Stimulated activated CD4-positive, alpha-beta T cell treated with anti-CD3 and anti-CD28 coated beads, TNF-alpha, amount 100 ng/mL, for 1 hour (primary cell): ENCODE measurements around the gene GALNT13.

ENCODE experiments used
- DNase-seq, 3 donors: peaks; one replicate each; pipeline ENCODE4 v3.0.0-alpha.2; 2020; ENCODE audit warnings: low read depth in 3 of 3, low spot score in 1 of 3

GALNT13 gene

DNA sequence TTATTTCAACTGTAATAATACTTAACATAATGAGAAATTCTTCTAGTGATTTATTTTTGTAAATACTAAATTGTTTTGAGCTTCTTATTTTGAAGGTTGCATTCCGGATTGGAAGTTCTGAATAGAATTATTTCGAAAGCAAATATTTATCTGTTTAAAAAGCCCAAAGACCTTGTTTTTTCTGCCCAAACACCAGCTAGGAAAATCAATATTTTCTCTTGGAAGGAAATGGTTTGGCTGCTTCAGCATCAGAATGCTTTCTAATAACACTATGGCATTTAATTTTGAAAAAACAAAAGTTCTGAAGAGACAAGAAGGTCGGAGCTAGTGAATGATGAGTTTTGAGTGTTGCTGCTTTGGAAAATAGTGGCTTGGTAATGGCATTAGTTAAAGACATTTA, 522.9 kb downstream of the GALNT13 start:
- DNase-seq = no peak

DNA sequence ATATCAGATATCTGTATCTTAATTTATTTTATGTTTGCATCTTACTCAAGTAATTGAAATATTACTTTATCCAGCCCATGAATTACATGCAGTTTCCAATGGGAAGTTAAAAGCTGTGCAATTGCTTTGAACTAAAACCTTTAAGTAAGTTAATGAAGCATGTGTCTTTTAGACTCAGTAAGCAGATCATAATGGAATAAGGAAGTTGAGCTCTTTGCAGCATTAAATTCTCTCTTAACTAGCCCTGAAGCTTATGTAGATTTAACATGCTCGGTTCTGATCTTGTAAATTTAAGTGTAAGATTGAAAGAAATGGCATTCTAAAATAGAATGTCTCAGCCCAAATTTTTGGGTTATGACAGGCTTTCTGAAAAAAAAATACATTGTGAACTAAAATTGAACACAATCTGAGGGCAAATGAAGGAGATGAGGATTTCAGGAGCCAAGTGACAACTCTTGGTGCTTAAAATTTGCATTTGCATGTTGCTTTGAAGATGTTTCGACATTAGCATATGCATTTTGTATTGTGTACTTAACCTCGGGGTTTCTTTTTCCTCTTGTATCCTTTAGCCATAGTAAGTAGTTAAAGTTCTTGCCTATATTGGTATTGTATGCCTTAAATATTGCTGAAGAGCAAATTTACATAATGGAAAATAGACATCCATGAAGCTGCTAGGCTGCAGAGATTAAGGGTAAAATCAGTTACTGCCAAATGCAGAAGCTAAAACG, 529.0 kb downstream of the GALNT13 start:
- DNase-seq = no peak

DNA sequence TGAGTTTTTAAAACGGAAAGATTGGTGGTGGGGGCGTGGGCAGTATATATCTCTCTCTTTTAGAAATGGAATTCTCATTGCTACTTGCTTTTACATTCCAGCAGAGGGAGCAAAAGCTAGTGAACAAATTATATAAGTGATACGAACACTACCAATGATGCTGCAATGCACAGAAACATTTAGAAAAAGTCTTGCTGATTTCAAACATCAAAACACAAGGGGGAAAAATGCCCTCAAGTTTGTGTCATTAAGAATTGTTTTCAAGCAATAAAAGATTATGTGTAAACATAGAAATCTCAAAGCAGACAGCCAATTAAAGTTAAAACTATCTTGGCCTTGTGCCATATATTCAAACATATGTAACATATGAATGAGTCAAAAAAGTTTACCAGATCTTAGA, 530.5 kb downstream of the GALNT13 start:
- no peak for DNase-seq

DNA sequence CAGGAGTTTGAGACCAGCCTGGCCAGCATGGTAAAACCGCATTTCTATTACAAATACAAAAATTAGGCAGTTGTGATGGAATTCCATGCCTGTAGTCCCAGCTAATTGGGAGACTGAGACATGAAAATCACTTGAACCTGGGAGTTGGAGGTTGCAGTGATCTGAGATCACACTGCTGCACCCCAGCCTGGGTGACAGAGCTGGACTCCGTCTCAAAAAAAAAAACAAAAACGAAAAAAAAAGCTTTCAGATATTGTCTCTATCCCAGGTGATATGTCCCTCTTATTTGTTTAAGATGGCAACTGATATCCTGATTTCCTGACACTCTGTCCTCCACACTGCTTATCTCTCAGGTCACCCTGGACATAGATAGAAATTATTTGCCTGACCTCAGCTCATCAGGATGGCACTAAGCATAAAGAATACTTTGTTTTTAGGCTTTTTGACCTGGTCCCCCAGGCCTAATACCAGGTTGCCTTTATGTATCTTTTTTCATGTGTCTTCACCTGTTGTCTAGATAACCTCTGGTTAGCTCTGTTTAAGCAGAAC, 531.6 kb downstream of the GALNT13 start:
- DNase-seq = no peak

DNA sequence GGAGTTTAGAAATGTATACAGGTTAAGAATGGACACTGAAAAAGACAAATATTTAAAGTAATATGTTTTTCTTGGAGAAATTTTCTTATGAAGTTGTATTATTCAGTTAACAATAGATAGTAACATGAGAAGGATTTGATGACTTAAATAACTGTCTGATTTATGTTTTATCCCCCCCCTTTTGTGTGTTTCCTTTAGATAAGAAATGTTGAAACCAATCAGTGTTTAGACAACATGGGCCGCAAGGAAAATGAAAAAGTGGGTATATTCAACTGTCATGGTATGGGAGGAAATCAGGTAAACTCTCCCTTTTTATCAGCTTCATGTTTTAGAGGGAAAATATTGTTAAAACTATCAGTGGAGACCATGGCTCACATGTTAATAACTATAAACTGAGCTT, 537.1 kb downstream of the GALNT13 start:
- no peak for DNase-seq

DNA sequence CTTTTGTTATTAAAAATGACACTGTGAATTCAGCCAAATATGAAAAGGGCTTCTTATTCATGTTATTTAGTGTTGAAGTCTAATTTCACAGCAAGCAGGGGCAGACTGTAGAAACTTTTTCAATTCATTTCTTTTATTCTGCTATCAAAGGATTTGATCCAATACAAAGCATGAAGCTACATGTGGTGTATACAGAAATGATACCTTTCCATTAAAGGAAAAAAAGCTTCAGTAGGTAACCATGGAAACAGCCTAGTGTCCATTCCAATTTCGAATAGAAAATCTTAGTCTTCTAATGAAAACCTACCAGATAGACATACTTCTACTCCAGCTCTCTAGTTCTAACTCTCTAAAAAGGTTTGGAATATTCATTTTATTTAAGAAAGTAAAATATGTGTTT, 550.5 kb downstream of the GALNT13 start:
- no peak for DNase-seq

DNA sequence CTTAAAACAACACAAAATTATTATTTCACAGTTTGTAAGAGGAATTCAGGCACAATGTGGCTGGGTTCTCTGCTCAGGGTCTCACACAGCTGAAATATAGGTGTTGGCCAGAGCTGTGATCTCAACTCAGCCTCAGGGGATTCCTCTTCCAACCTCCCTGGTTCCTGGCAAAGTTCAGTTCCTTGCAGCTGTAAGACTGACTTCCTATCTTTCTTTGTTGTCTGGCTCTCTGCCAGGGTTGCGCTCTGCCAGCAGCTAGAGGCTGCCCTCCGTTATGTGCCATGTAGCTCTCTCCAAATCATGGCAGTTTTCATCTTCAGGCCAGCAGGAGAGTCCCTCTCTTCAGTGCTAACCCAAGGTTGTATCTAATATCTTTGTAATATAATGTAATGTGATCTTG, 554.3 kb downstream of the GALNT13 start:
- DNase-seq = no peak

DNA sequence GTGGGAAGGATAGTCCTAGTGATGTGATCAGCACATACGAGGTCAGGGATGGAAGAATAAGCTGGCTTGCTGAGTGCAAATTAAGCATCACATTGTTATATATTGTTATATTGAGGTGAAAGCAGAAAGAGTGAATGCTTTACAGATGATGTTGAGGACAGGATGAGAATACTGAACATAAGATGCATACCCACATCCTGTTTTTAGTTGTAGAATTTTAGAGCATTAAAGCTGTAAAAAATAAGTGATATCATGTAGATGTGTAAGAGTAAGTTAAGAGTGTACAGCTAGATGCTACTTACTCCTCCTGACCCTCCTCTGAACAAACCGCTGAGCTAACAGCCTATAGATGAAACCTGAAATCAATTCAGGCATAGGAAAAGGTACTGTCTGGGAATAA, 555.7 kb downstream of the GALNT13 start:
- no peak for DNase-seq

DNA sequence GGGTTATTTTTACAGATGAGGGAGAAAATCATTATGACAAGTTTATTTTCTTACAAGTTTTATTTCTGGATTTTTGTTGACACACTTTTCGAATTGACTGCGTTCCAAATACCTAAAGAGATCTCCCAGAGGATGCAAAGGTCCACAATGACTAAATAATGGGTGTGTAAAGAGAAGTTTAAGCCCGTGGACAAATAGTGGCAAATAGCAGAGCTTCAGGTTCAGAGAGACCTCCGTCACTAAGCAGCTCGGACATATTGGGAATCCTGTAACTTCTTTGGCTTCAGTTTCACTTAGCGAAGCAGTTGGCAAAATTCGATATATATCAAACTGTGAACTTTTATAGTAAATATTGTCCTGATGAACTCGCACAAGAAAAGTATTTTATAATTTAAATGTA, 556.3 kb downstream of the GALNT13 start:
- no peak for DNase-seq

DNA sequence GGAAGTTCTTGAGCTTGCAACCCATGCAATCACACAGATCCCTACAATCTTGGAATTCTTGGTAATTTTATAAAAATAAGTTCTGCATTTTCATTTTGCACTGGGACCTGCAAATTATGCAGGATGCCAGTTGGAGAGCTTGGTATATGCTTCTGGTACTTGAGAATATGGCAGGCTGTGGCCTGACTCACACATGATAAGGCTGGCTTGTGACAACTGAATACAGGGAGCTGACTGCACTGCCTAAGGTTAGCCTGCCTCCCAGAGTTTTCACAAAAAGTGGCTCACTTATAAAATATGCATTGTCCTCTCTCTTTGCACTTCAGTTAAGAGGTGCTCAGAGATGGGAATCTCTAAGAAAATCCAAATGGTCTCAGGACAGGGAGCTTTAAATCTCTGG, 561.3 kb downstream of the GALNT13 start:
- no peak for DNase-seq

DNA sequence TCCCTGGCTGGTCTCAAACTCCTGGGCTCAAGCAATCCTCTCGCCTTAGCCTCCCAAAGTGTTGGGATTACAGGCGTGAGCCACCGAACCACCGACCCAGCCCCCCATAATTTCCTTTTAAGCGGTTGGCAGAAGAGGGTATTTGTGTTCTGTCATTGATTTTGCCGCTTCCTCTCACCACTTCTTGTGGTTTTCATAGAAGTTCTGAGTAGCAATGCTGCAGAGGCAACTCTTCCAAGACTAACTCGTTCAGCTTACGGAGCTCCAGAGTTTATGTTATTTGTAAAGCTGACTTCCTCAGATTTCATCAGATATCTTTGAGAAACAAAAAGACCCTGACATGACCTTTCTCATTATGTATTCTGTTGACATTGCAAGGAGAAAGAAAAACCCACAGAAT, 565.4 kb downstream of the GALNT13 start:
- DNase-seq = no peak

DNA sequence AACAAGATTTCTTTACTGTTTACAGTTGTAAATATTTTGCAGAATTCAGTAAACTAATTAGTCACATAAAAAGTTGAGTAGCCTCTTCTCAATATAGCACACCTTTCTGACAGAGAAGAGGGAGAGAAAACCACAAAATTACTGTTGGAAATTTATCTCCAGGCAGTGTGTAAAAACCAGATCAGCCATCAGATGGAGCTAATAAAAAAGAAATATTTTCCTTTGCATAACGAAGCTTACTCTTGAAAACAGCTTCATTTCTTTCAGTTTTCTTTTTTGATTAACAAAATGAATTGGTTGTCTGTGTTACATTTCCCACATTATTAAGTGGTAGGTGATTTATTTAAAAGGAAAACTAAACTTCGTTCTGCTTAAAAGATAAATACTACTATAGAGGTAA, 567.4 kb downstream of the GALNT13 start:
- no peak for DNase-seq

DNA sequence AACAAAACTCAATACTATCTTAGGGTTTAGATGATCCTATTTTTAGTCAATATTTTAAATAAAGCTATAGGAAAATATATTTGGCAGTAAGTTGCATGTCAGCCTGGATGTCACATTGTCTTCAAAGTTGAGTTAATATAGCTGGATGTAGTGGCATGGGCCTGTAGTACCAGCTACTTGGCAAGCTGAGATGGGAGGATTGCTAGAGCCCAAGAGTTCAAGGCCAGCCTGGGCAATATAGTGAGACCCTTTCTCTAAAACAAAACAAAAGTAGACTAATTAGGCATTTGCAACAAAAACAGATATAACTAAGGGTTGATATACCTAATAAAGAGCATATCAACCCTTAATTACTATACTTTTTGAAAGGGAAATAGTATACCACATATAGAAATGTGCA, 572.2 kb downstream of the GALNT13 start:
- DNase-seq = no peak

DNA sequence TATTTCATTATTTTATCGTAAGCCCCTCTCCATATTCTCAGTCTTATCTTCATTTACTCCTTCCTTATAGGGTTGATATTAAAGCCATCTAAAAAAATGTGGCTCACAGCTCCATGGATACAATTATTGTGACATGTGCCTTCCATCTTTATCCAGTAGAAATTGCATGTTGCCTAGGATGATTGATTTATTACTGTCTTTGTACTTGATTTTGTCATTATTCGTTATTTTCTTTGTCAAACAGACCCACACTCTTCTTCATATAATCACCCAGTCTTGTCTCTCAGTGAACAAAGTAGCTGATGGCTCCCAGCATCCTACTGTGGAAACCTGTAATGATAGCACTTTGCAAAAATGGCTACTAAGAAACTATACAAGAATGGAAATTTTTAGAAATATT, 574.6 kb downstream of the GALNT13 start:
- no peak for DNase-seq

DNA sequence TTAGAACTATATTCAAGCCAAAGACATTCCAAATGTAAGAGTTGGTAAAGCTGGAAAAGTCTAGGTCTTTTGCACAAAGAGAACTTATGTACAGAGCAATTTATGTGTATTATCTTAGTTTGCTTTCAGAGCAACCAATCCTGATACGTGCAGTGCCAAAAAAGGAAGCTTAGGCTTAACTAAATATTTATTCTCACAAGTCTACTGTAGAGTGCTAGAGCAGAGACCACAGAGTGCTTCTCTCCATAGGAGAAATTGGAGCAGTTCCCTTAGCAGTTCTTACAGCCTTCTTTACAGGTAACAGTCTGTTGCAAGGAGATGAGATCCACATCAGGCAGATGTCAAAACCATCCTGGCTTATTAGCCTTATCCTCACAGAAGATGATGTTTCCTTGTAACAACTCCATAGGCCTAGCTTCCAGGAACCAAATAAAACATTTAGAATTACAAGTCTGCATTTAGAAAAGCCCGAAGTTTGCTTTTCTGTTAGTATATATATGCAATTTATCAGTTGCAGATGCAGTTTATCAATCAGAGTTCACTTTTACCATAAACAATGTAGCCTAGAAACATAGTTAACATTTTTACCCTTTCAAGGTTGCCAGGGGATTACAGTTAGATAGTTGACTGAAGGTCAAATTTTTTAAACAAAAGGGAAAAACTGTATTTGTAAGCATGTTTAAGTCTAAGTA, 576.2 kb downstream of the GALNT13 start:
- no peak for DNase-seq

DNA sequence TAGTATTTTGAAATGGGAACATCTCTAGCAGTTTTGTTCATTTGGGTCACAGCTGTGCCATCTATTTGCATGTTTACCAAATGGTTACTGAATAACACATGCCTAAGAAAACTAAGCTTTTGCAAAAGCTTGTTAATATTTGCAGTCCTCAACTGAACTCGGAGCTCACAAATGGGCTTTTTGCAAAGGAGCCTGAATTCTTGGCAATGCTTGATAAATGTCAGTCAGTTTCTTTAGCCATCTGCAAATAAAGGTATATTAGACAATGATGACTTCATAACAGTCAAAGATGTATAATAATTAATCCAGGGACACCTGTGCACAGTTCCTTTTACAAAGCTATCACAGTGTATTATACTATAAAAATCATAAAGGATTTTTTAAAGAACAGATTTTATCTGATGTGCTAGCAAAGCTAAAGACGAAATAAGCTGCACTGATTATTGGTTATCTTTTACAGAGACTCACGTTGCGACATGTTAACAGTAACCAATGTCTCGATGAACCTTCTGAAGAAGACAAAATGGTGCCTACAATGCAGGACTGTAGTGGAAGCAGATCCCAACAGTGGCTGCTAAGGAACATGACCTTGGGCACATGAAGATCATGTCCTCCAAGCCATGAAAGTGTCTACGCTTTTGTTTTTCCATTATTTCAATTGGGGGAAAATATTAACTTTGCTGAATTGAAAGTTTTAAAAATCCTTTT, 578.4 kb downstream of the GALNT13 start:
- no peak for DNase-seq

DNA sequence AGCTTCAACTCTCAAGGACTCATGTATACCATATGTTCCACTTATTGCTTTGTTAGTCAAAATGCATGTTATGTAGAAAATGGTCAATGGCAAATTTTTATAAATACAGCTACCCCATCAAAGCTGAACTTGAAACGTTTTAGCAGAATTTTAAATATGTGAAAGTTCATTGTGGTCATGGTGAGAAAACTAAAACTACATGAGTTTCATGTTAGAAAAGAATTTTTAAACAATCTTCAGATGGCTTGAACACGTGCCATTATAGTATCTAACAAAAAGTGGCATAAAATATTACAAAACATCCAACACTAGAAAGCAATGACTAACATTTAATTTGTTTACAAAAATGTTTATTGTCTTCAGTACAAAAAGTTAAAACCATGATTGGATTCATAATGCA, 580.7 kb downstream of the GALNT13 start:
- no peak for DNase-seq

DNA sequence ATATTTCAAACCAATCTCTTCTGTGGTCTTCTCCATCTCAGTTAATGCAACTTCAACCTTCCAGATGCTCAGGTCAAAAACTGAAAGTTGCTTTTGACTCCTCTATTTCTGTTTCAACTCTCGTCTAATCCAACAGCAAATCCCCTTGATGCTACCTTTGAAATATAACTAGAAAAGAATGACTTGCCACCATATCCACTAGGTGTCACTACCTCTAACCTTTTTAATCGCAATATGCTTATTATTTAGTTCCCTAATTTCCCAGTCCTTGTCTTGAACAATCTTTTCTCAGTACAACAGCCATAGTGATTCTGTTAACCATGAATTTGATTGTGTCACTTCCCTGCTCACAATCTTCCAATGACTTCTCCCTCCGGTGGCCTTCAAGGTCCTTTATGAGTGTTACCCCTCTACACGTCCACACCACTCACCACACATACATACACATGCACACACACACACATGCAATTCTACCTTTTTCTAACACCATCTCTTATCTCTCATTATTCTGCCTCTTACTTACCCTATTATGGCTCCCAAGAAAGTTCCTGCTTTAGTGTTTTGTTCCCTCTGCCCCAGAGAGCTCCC, 581.3 kb downstream of the GALNT13 start:
- no peak for DNase-seq

DNA sequence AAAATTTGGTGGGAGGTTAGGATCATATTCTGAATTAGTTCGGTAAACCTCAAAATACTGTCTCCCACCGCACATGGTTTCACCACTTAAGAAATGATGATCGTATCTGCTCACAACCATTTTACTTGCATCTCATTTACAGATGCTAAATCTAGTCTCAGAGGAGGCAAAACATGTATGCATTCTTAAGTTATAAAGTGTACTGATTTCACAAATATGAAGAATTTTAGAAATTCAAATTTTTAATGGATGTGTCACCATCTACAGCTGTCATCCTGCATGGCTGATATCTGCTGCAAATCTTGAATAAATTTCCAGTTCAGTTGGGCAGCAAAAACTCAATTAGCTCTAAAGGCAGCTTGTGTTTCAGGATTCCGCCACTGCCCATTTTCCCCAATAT, 583.4 kb downstream of the GALNT13 start:
- no peak for DNase-seq

DNA sequence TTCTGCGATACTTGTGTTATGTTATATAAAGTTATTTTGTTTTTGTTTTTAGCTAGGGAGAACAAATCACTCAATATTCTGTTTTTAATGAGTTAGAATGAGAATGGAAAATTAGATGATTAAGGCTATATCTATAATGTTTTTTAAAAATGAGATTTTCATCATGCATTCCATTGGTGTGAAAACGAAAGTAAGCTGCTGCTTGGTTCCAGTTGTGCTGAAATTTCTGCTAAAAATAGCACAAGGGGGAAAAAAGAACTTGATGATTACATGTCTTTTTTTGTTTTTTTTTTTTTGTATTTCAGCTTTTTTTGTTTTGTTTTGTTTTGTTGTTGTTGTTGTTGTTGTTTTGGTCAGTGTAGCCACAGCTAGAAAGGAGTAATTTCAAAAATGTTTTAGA, 584.1 kb downstream of the GALNT13 start:
- DNase-seq = no peak

DNA sequence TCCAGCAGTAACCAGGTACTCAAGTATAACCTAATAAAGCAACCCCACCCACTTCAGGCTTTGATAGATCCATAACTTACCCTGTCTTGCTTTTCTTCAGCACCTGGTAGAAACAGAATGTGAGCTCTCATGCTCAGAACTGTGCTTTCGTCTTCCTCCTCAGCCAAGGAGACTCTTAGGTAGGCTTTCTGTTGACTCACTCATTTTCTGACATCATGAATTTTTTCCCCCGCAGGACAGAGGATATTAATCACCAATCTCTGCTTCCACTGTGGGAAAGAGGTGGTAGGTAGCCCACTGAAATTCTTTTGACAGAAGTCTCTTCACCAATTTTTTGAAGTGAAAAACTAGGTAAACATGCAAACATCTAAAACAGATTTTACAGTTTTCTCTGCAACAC, 585.6 kb downstream of the GALNT13 start:
- DNase-seq = no peak

DNA sequence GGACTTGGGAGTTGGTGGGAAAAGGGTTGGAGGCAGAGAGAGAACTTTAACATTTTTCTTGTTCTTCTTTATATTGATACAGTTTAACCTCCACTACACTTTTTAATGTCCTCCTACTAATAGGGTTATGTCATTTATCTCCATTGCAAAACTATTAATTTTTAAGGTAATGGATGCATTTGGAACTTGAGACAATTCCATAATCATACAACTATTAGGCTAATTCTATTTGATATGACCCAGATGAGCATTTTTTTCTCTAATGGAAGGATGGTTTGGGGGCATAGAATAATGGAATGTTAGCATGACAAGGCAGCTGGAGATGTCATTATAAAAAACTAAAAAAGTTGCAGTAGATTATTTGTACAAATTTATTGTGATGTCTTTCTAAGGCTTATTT, 587.6 kb downstream of the GALNT13 start:
- DNase-seq = no peak
